ENCODE data around the gene SKA3.

SKA3 gene

GRCh38 chr13:21116141-21116540 is 60.2 kb downstream of the SKA3 start:
- no peak for DNase-seq (ENCODE audit: low read depth in 2 of 2)

GRCh38 chr13:21115231-21115630 is 61.1 kb downstream of the SKA3 start:
- DNase-seq (ENCODE audit: low read depth in 2 of 2), result no peak

GRCh38 chr13:21111546-21111945 is 64.8 kb downstream of the SKA3 start:
- DNase-seq (ENCODE audit: low read depth in 2 of 2), result no peak

- DNase-seq (ENCODE audit: low read depth in 2 of 2), result no peak
These were observed 67.2 kb downstream of the SKA3 start for GRCh38 chr13:21109168-21109567.

GRCh38 chr13:21106089-21106488 is 70.3 kb downstream of the SKA3 start:
- no peak for DNase-seq (ENCODE audit: low read depth in 2 of 2)

- no peak for DNase-seq (ENCODE audit: low read depth in 2 of 2)
These were observed 71.9 kb downstream of the SKA3 start for GRCh38 chr13:21104199-21105019.
